PC-9 (cell line): ENCODE data around the gene PRSS1.
"Not testable (repeated sequence)": the region's sequence is repeated elsewhere in the genome, so short reads cannot be mapped to it uniquely, and the experiment has no call there.

Experiments used
- EZH2 ChIP-seq: fragments of 200-600 bp; sonication (generic); IDR thresholded peaks from 2 replicates; pipeline ENCODE4 v1.8.0; 2017; ENCODE audit warnings: antibody characterized with exemption, low read depth
- TF ChIP-seq, protein P1 (sequence below): fragments of 200-600 bp; sonication (generic); conservative IDR thresholded peaks from 2 replicates; pipeline ENCODE4 v1.6.1; 2017; ENCODE audit warnings: mixed run types, antibody characterized with exemption, mild to moderate bottlenecking, moderate library complexity

DNA sequence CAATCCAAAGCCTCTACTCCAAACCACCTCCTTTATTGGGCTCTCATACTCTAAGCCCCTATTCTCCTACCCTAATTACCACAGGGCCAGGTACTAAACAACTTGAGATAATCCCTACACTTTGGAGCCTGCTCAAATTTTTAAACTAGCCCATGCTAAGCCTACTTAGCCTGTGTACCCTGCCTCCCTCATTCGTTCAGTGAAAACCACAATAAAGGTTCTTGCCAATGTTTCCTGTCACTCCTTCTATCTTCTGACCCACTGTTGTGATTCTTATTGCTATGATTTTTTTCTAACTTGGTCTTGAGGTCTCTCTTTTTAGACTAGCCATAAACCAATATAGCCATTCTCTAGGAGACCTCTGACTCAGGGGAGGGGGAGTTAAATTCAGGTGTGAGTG is 48.3 kb upstream of the PRSS1 start:
- TF ChIP-seq, protein P1, sequence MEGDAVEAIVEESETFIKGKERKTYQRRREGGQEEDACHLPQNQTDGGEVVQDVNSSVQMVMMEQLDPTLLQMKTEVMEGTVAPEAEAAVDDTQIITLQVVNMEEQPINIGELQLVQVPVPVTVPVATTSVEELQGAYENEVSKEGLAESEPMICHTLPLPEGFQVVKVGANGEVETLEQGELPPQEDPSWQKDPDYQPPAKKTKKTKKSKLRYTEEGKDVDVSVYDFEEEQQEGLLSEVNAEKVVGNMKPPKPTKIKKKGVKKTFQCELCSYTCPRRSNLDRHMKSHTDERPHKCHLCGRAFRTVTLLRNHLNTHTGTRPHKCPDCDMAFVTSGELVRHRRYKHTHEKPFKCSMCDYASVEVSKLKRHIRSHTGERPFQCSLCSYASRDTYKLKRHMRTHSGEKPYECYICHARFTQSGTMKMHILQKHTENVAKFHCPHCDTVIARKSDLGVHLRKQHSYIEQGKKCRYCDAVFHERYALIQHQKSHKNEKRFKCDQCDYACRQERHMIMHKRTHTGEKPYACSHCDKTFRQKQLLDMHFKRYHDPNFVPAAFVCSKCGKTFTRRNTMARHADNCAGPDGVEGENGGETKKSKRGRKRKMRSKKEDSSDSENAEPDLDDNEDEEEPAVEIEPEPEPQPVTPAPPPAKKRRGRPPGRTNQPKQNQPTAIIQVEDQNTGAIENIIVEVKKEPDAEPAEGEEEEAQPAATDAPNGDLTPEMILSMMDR, result not testable (repeated sequence)
- not testable (repeated sequence) for TF ChIP-seq EZH2
